Bone marrow (tissue), 2 donors: ENCODE measurements around the gene EMSY.
"Not testable (repeated sequence)": the region's sequence is repeated elsewhere in the genome, so short reads cannot be mapped to it uniquely, and the experiment has no call there.

Experiments used
- DNase-seq, 2 donors: peaks; one replicate each; lab custom pipeline; 2025; lab: John Stamatoyannopoulos, UW

The EMSY gene

GRCh38 chr11:76572181-76572875 lies 127.5 kb downstream of the EMSY start:
- DNase-seq = not testable (repeated sequence)

DNA sequence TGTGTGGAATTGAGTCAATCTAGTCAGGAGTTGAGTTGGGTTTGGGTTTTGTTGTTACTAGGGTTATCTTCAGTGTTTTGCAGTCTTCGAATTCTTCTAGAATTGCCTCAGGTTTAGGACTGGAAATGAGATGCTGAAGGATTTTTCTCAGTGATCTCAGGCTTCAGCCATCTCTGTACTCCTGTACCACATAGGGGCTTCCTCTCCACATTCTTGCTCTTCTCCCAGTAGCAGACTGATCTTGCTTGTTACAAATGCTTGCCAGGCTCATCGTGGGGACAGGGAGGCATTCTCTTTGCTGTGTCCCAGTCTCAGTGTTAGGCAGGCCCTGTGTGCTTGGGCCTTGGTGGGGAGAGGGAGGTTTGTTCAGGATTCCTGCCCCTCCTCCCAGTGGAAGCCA lies 129.6 kb downstream of the EMSY start:
- DNase-seq = no peak

GRCh38 chr11:76574879-76575278 lies 130.1 kb downstream of the EMSY start:
- no peak for DNase-seq

- DNase-seq = no peak
Measured at GRCh38 chr11:76577226-76577920, 132.6 kb downstream of the EMSY start.

- no peak for DNase-seq
Measured at GRCh38 chr11:76577921-76578653, 133.3 kb downstream of the EMSY start.

- no peak for DNase-seq
Measured at GRCh38 chr11:76578654-76579055, 133.8 kb downstream of the EMSY start.

DNA sequence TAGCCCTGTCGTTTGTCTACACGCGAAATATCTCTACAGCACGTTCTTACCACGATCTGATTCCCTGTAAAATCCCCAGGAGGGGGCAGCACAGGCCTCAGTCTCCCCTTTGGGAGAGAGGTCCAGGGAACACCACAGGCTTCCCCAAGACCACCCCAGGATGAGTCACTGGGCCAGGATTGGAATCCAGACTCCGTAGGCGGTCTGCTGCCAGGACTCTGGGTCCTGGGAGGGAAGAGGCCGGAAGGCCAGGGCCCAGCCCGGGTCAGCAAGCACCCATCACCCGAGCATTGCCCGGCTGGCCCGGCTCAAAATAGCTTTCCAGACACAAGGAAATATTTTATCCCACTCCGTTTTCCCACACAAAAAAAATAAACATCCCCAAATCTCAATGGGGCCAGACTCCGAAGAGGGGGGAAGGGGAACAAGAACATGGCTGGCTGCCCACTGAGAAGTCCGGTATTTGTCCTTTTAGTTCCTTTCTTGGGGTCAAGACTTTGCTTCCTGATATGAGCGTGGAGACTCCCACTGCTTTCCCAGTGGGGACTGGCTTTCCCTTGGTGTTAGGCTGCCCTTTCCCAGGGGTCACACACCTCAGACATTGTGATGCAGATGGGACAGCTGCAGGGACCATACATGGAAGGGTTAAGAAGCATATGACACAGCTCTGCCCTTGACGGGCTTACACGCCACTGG lies 134.4 kb downstream of the EMSY start:
- DNase-seq = no peak

- no peak for DNase-seq
Measured at GRCh38 chr11:76579752-76580151, 134.9 kb downstream of the EMSY start.

GRCh38 chr11:76582471-76582870 lies 137.7 kb downstream of the EMSY start:
- not testable (repeated sequence) for DNase-seq

GRCh38 chr11:76587820-76588454 lies 143.1 kb downstream of the EMSY start:
- DNase-seq = no peak

GRCh38 chr11:76588455-76589325 lies 143.9 kb downstream of the EMSY start:
- DNase-seq = peak in 1 of 2 donors; percentile 79

DNA sequence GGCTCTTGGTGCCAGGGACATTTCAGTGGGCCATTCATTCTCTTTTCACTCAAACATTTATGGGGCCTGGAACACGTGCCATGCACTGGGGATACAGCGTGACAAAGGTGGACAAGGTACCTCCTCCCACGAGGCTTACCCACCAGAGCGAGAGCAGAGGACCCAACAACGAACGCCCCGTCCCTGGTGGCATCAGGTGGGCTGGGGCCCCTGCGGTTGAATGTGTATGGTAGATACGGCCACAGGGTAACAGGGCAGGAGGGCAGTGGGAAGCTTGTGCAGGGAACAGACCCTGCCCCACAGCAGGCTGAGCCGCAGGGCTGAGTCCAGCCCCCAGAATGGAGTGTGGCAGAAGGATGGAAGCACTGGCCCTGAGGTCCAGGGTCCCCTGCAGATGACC lies 144.7 kb downstream of the EMSY start:
- no peak for DNase-seq

DNA sequence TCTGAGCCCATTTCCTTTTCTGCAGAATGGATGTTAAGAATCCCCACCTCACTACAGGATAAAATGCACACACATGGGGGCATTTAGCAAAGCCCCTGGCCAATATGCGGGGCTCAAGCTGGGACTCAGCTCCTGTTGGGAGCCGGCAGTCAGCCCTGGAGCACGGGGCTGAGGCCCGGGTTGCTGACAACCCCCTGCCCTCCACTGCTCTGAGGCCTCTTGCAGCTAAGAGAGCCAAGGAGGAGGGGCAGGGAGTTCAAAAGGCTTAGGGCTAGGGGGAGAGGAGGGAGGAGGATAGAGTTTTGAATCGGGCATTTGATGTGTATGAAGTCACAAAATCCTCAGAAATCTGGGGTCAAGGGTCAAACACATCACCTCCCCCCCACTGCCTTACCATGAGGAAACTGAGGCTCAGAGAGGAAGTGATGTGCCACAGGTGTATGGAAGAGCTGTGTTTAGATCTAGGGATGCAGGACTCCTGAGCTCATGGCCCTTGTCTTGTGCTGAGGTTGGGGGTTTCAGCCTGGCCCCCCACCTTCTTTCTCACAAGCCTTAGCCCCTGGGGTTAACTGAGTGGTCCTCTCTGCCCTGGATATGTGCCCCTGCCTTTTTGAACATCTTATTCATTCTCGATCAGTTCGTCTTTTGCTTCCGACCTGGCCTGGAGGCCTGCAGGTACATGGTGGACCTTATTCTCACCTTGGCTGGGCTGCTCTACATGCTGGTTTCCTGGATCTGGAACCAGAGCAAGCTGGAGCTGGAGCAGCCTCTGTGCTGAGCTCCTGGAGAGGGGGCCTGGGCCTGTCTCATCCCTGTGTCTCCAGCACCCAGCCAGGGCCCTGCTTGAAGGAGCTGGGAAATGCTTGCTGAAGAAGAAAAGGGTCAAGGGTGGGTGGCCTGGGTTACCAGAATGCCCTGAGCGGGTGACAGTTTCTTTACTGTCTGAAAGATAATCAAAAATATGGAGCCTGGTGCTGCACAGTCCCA lies 145.4 kb downstream of the EMSY start:
- no peak for DNase-seq

DNA sequence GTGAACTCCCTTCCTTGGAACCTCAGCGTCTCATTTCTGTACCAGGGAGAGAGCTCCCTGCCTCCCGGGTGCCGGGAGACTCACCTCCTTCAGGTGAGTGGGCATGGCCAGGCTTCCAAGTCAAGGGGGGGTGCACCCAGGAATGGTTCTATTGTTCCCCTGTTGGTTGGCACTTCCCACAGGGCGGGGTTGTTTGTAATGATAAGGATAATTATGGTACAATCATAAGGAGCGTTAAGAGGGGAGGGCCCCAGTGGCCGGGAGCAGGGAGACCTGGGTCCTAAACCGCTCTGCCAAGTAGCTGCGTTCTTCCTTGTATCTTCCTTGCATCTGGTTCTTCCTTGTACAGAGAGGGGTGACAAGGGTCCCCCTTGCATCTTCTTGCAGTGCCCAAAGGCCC lies 146.6 kb downstream of the EMSY start:
- DNase-seq = no peak

DNA sequence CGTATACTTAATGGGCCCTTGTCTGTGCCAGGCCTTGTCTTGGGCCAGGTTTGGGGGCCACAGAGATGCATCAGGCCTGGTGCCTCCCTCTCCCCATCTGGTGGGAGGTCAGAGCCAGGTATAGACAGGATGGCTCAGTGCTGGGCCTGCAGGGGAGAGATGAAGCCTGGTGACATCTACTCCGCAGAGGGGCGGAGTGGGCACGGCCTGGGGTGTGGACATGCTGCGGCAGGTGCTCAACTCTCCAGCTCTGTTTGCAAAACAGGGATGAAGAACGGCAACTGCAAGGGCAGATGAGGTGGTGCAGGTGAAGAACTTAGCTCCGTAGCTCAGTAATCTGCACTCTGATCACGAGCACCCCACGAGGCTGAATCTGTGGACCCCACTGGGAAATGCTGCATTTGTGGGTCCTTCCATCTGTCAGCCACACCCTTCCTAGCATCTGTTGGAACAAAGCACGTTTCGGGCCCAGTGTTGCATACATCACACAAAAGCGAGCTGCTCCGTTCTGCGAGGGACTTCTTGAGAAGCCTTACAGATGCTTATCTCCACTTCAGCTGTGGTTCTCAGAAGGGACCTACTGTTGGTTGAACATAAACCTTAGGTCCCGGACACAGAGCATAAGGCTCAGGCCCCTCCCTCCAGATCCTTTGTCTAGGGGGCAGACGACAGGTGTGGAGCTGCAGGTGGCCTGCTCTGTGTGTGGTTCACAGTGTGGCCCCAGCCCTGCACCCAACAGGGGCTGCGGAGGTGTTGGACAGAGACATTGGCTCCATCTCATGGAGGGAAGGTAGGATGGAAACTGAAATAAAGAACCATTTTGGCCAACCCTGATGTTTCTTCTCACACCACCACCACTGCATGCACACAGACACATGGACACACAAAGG lies 147.5 kb downstream of the EMSY start:
- no peak for DNase-seq

GRCh38 chr11:76592961-76593360 lies 148.1 kb downstream of the EMSY start:
- DNase-seq = no peak

GRCh38 chr11:76595091-76595490 lies 150.3 kb downstream of the EMSY start:
- DNase-seq = not testable (repeated sequence)

- no peak for DNase-seq
Measured at GRCh38 chr11:76596652-76597051, 151.8 kb downstream of the EMSY start.
